Measurements from ENCODE around the gene GTF2H4. TPM values are rescaled to one million over a fixed set of nuclear protein-coding genes. Genes with fewer than 3 reads are reported as not detected.

The GTF2H4 gene
- total RNA-seq: 7.3 and 13.8 TPM in 2 replicates

DNA sequence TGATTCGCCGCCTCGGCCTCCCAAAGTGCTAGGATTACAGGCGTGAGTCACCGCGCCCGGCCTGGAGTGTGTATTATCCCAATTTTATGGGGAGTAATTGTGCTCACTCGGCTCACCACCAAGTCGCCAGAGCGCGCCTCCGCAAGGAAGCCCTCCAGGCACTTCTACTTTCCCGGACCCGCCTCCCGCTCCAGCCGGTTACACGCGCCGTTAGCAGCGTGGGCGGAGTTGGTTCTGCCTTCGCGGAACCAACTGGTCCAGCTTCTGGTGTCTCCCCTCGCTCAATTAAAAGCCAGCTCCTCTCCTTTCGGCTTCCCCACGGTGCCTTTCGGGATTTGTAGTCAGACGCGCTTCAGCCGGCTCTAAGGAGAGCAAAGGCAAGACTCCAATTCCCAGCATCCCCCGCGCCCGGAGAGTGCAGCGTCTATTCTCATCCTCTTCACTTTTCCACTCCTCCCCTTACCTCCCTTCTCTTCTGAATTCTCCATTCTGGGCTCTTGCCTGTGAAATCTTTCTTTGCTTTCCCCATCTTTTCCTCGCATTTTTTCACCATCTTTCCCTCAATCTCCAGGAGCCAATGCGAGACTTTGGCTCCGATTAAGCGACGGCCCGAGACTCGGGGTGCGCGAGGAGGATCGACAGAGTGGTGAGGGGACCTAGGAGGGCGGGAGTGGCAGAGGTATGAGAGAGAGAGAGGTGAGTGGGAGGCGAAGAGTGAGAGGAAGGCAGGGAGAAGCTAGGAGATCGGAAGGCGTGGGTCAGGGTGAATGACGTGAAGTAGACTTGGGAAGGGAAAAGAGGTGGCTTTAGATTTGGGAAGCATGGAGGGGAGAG is at the start of gene GTF2H4:
Gene GTF2H4, plus strand, starts transcription at position 450 of the 834 bp plus-strand sequence.

DNA sequence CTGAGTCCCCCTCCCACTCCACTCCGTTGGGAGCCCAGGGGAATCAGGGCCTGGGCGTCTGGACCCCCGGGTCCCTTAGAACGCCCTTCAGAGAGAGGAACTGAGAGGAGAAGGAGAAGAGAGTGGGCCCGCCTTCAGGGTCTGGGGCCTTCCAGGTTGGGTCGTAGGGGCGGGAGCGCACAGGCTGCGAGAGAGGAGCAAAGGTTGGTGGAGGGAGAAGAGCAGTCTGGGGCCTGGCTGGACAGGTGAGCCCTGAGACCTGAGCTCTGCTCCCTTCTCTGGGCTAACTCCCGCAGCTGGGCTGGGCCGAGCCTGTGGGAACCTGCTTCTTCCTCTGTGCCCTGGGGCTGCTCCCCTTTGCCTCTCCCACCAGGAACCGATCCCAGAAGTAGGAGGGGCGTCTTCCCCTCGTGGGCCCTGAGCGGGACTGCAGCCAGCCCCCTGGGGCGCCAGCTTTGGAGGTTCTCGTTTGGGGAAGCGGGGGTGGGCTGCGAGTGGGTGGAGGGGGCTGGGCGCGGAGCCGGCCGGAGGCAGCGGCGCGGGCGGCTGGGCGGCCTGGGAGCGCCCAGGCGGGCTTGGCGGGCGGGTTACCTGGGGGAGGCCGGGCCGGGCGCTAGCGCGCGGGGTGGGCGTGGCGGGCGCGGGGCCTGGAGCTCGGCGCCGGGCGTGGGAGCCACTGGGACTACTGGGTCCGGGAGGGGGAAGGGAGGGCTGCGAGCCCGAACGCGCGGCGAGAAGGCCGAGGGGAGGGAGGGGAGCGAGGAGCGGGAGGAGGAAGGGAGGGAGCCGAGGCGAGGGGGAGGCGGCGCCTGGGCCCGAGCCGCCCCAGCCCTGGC is 24.1 kb upstream of the GTF2H4 start, which contains the start of gene DDR1:
Gene DDR1, plus strand, starts transcription at position 835 of the 836 bp plus-strand sequence. CDS start 4,211 bp downstream, outside the sequence.

DNA sequence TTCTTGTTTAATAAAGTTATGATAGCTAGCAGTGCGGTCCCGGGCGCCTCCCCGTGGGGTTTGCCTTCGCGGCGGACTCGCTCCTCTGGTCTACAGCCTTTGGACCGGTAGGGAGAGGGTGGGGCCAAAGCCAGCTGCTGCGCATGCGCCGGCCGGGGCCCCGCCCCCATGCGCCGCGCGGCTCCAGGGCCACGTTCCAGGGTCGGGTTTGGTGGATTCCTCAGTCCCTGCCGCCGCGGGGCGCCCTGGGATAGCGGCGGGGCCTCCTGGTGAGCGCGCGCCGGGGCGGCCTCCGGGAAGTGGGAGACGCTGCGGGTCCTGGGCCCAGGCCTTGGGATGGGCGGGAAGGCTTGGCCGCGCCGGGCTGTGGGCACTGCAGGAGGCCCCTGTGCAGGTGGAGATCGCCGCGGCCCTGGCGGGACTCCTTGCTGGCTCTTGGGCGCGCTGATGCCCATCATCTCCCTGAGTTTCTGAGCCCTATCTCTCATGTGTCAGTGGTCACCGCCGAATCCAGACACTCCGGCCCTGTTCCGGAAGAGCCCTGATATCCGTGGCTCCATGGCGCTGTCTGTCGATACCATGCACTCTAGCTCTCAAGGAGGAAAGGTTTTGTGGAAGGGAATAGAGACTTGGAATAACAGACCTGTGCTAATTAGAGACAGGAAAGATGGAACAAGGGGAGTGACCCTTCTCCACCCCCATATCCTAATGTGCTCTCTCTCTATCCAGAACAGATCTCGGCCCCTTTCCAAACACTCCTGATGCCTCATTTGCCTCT is 6.3 kb downstream of the GTF2H4 start, which contains the start of gene VARS2:
Gene VARS2, plus strand, starts transcription at position 163 of the 778 bp plus-strand sequence. Its CDS starts 599 bp downstream, at position 762.

DNA sequence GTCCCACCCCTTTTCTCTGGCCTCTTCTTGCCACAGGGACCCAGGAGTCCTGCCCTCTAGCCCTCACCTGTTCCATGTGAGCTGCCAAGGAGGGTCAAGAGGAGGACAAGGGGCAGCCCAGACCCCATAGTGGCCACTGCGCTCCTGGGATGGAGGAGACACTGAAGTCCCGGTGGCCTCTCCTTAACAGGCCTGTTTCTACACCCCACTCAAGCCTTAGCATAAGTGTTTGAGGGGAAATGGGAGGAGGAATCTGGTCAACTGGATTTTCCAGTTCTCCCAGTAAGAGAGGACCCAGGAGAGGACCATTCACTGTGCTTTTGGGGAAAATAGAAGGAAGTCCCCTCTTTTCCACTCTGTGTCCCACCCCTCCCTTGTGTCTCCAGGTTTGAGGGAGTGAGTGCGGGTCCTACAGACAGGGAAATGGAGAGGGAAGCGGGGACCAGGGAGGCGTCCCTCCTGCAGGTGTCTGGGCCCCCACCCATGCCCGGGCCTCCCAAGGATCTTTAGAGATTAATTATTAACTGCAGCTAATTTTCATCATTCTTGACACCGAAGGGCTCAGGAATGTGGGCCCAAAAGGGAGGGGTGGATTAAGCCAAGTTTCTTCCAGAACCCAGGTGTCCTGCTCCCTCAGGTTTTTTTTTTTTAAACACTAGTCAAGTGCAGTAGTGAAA is 24.1 kb downstream of the GTF2H4 start, which contains the start of gene SFTA2:
Gene SFTA2, minus strand, starts transcription at position 202 of the 677 bp plus-strand sequence. Its CDS starts 74 bp downstream, at position 128.

DNA sequence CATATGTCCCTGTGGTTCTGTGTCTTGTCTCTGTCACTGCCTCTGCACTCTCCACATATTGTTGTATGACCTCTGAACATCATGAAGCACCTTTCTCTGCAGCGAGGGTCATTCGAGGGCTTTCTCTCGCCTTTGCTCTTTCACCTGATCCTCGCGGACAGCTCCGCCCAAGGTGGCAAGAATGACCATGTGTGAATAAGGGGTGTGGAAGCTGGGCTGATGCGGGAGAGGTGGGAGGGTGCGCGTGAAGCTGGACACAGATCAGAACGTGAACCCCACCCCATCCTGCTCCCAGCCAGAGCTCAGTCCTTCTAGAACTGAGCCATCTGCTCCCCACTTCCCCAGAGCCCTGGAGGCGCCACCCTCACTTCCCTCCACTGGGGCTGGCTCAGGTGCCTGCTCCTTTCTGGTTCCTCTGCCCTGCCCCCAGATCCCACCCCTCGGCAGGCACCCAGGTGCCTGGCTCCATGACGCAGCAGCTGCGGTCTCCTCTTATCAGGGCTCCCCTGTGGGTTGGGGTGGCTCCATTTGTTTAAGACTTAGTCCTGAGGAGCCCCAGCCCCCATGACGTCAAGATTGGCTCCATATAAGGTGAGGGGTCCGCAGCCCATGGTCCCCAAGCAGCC is 32.5 kb downstream of the GTF2H4 start, which contains the start of gene MUCL3:
Gene MUCL3, plus strand, starts transcription at position 613 of the 626 bp plus-strand sequence. CDS start 27 bp downstream, outside the sequence.

Other genes starting within 250 kb of the GTF2H4 start
- 31.9 and 52.0 TPM in 2 replicates for gene DHX16, start 235.2 kb upstream of the GTF2H4 start, total RNA-seq
- gene PPP1R18, start 221.6 kb upstream of the GTF2H4 start, total RNA-seq: 46.8 and 48.5 TPM in 2 replicates
- gene NRM, start 217.2 kb upstream of the GTF2H4 start, total RNA-seq: 1.7 and 2.9 TPM in 2 replicates
- 4.8 and 10.9 TPM in 2 replicates for gene MDC1, start 190.9 kb upstream of the GTF2H4 start, total RNA-seq
- 338 and 856 TPM in 2 replicates for gene TUBB, start 187.9 kb upstream of the GTF2H4 start, total RNA-seq
- 71.3 and 146 TPM in 2 replicates for gene FLOT1, start 165.5 kb upstream of the GTF2H4 start, total RNA-seq
- gene IER3, start 163.7 kb upstream of the GTF2H4 start, total RNA-seq: 105 and 239 TPM in 2 replicates
- gene DDR1, start 23.7 kb upstream of the GTF2H4 start, total RNA-seq: 12.1 and 46.8 TPM in 2 replicates
- 14.4 and 16.5 TPM in 2 replicates for gene VARS2, start 6.0 kb downstream of the GTF2H4 start, total RNA-seq
- not detected in 2 replicates for gene SFTA2, start 24.0 kb downstream of the GTF2H4 start, total RNA-seq
- gene MUCL3, start 32.8 kb downstream of the GTF2H4 start, total RNA-seq: not detected in 2 replicates
- gene MUC21, start 75.5 kb downstream of the GTF2H4 start, total RNA-seq: not detected in 2 replicates
- not detected in 2 replicates for gene MUC22, start 102.3 kb downstream of the GTF2H4 start, total RNA-seq
- not detected in 2 replicates for gene C6orf15, start 204.4 kb downstream of the GTF2H4 start, total RNA-seq
- 0.19 and 1.7 TPM in 2 replicates for gene PSORS1C1, start 206.6 kb downstream of the GTF2H4 start, total RNA-seq
- under 0.01 TPM in 1 of 2 replicates, not detected in the other for gene CDSN, start 212.2 kb downstream of the GTF2H4 start, total RNA-seq
- not detected in 2 replicates for gene PSORS1C2, start 230.9 kb downstream of the GTF2H4 start, total RNA-seq
- 14.7 and 19.0 TPM in 2 replicates for gene CCHCR1, start 249.6 kb downstream of the GTF2H4 start, total RNA-seq